HG02970 (cell line): ENCODE measurements around the gene METTL21A.

Experiments used
- ATAC-seq: cut with Tn5 transposase; IDR thresholded peaks from one replicate; pipeline ENCODE4 v1.9.1; 2021; ENCODE audit warnings: mild to moderate bottlenecking, moderate library complexity, moderate number of reproducible peaks; ENCODE audit not compliant: unreplicated experiment, low FRiP score

METTL21A gene

GRCh38 chr2:207624185-207625013, 795 bp downstream of the METTL21A start:
- peak; percentile 20 for ATAC-seq

GRCh38 chr2:207621501-207622039, 3.6 kb downstream of the METTL21A start:
- no peak for ATAC-seq

- no peak for ATAC-seq
Observed at GRCh38 chr2:207619764-207620203, 5.4 kb downstream of the METTL21A start.

- ATAC-seq: no peak
Observed at GRCh38 chr2:207617011-207617671, 8.1 kb downstream of the METTL21A start.

GRCh38 chr2:207616185-207616584, 9.0 kb downstream of the METTL21A start:
- no peak for ATAC-seq

GRCh38 chr2:207614824-207615223, 10.4 kb downstream of the METTL21A start:
- ATAC-seq: no peak

- ATAC-seq: no peak
Observed at GRCh38 chr2:207612714-207613113, 12.5 kb downstream of the METTL21A start.

GRCh38 chr2:207606829-207607228, 18.4 kb downstream of the METTL21A start:
- no peak for ATAC-seq

- no peak for ATAC-seq
Observed at GRCh38 chr2:207606399-207606798, 18.8 kb downstream of the METTL21A start.

GRCh38 chr2:207603486-207603885, 21.7 kb downstream of the METTL21A start:
- no peak for ATAC-seq

GRCh38 chr2:207601774-207602173, 23.4 kb downstream of the METTL21A start:
- ATAC-seq: no peak

GRCh38 chr2:207600231-207600630, 25.0 kb downstream of the METTL21A start:
- ATAC-seq: no peak

GRCh38 chr2:207599636-207600035, 25.6 kb downstream of the METTL21A start:
- ATAC-seq: no peak

GRCh38 chr2:207594731-207595130, 30.5 kb downstream of the METTL21A start:
- ATAC-seq: no peak

GRCh38 chr2:207594264-207594663, 30.9 kb downstream of the METTL21A start:
- no peak for ATAC-seq

GRCh38 chr2:207593277-207593676, 31.9 kb downstream of the METTL21A start:
- no peak for ATAC-seq

GRCh38 chr2:207589143-207589542, 36.1 kb downstream of the METTL21A start:
- ATAC-seq: no peak

- ATAC-seq: no peak
Observed at GRCh38 chr2:207587305-207587704, 37.9 kb downstream of the METTL21A start.

- no peak for ATAC-seq
Observed at GRCh38 chr2:207584952-207585351, 40.2 kb downstream of the METTL21A start.

- no peak for ATAC-seq
Observed at GRCh38 chr2:207571370-207571769, 53.8 kb downstream of the METTL21A start.

- ATAC-seq: no peak
Observed at GRCh38 chr2:207567671-207568070, 57.5 kb downstream of the METTL21A start.
